ENCODE measurements around the gene ABCG8. TPM values are rescaled to one million over a fixed set of nuclear protein-coding genes. Genes with fewer than 3 reads are reported as not detected.

Gene ABCG8
- total and polyA plus RNA-seq, 10 of the 15 experiments (the other 5 are each of a cell fraction or from before 2014, with no cell fraction given), result not detected

DNA sequence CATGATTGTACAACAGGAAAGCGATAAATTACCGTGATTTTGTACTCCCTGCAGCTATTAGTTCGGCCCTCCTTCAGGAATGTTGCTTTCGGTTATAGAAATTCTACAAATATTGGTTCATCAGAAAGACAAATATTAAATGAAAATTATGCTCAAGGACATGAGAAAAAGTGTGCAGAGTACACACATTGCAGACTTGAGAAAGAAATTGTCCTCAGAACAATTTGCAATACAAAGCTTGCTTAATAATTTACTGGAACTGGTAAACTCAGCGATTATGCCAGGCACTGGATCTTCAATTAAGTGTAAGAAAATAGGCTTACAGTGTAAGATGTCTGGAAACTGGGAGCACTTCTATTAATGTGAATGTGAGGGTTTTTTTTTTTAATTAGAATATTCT lies 45.9 kb downstream of the ABCG8 start (continued):
- TF ChIP-seq MTA2 (IDR thresholded peaks at IDR 0.05; ENCODE audit: low read depth), result no peak
- no peak for TF ChIP-seq WRNIP1 (IDR thresholded peaks at IDR 0.05; ENCODE audit: borderline replicate concordance, low read depth, low read length)
- no peak for TF ChIP-seq GABPA (IDR thresholded peaks at IDR 0.05; ENCODE audit: low read depth)

DNA sequence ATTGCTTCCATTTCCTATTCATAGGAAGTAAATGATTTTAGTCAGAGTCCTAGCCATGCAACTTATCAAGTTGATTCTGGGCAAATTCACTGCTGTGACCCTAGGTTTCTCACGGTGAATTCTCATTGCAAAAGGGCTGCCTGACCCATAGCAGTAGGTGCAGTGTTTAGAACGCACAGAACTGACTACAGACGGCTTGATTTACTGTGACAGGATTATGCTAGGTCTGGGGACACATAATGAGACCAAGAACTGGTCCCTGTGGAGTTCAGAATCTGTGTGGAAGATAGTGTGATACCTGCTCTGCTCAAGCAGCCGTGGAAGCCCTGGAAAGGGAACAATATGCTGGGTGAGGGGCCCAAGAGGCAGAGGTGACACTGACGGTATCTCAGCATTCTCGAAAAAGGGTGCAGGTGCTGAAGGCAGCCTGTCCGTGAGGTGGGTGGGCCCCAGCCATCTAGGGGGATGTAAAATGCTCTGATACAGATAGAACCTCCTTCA lies 46.4 kb downstream of the ABCG8 start:
- Histone ChIP-seq H4K20me1 (ENCODE audit: control insufficient read depth, insufficient read depth) (no peaks in the 10 kb centered on the region), H3K36me3 (ENCODE audit: control insufficient read depth in 2 of 2, insufficient read depth in 2 of 2, low read length in 1 of 2) (peaks cover 9 to 26% of the 10 kb centered on the region in 2 experiments), H3K27ac (ENCODE audit: control insufficient read depth, insufficient read depth) (no peak overlapping the region), H3K27me3 (replicated peaks in 1 of 2; ENCODE audit: control insufficient read depth in 2 of 2, insufficient read depth in 2 of 2, low read length in 1 of 2) (no peaks in the 10 kb centered on the region), H2AFZ (ENCODE audit: control insufficient read depth, low read depth, low read length) (no peak overlapping the region), H3K9ac (ENCODE audit: control insufficient read depth, insufficient read depth, low read length) (no peak overlapping the region), H3K79me2 (ENCODE audit: control insufficient read depth, insufficient read depth, low read length) (no peaks in the 10 kb centered on the region), H3K4me3 (no peak overlapping the region), H3K4me2 (ENCODE audit: control insufficient read depth, insufficient read depth) (no peak overlapping the region), H3K9me3 (replicated peaks; ENCODE audit: control insufficient read depth, insufficient read depth, low read length) (no peaks in the 10 kb centered on the region), H3K4me1 (ENCODE audit: control insufficient read depth, insufficient read depth, low read length) (0 out of 2 replicates have a peak, but pooled peaks cover 2% of the 10 kb centered on the region)
- SMC1A ChIA-PET (ENCODE audit: uncharacterized antibody, unreplicated experiment), result no interaction called here
- intact Hi-C loops (cut with micrococcal nuclease; ENCODE audit: unreplicated experiment), result no loop called here
- CTCF ChIA-PET, result no interaction called here
- BruUV-seq (replicated peaks), result no TSS peak
- DNase-seq (ENCODE audit: low read depth, low spot score) (no peak), ATAC-seq (no peak), FAIRE-seq (no peak)
- WGBS (ENCODE audit: insufficient coverage, insufficient replicate concordance, low lambda C conversion rate, missing lambda C conversion rate), result 73% methylated on average over 7 of the region's 7 CpGs
- POLR2A ChIA-PET, result no interaction called here
- RAD21 ChIA-PET (ENCODE audit: unreplicated experiment), result no interaction called here
- in situ Hi-C loops (cut with MboI), result no loop called here
- TF ChIP-seq POLR2AphosphoS5 (IDR thresholded peaks at IDR 0.05; ENCODE audit: low read length), result no peak

DNA sequence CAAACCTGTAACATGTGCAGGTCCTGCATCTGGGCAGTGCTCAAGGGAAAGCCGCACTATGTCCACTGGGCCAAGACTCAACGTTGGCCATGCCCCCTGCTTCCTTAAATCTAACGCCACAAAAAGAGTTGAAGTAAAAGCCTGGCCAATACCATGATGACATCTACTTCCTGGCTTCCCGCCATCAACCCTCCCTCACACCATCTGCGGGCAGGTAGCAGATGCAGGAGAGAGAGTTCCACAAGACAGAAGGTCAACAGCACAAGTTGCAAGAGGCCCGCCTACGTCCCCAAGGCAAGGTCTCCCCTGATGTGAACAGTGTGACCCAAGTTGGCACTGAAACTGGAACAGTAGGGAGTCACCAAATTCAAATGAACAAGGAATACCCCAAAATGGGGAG lies 48.4 kb downstream of the ABCG8 start:
- ChIA-PET RAD21 (ENCODE audit: unreplicated experiment) (interaction anchor here (0.6 kb wide), 1 partner anchor 1031 kb away, joined by 3 read pairs; no protein-coding TSS in a partner anchor), CTCF (interaction anchor here (0.7 kb wide), 1 partner anchor 10 kb away, joined by 3 read pairs; no protein-coding TSS in a partner anchor), POLR2A (no interaction called here)
- TF ChIP-seq RB1 (IDR thresholded peaks at IDR 0.05; ENCODE audit: borderline replicate concordance), result no peak
- no peak for TF ChIP-seq SMAD1 (IDR thresholded peaks at IDR 0.05; ENCODE audit: low read depth, partially characterized antibody)
- no peak for TF ChIP-seq ASH2L (IDR thresholded peaks at IDR 0.05; ENCODE audit: borderline replicate concordance, low read depth)
- TF ChIP-seq, protein P1, sequence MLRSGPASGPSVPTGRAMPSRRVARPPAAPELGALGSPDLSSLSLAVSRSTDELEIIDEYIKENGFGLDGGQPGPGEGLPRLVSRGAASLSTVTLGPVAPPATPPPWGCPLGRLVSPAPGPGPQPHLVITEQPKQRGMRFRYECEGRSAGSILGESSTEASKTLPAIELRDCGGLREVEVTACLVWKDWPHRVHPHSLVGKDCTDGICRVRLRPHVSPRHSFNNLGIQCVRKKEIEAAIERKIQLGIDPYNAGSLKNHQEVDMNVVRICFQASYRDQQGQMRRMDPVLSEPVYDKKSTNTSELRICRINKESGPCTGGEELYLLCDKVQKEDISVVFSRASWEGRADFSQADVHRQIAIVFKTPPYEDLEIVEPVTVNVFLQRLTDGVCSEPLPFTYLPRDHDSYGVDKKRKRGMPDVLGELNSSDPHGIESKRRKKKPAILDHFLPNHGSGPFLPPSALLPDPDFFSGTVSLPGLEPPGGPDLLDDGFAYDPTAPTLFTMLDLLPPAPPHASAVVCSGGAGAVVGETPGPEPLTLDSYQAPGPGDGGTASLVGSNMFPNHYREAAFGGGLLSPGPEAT (IDR thresholded peaks at IDR 0.05; ENCODE audit: low read depth), result no peak
- TF ChIP-seq, protein P2, sequence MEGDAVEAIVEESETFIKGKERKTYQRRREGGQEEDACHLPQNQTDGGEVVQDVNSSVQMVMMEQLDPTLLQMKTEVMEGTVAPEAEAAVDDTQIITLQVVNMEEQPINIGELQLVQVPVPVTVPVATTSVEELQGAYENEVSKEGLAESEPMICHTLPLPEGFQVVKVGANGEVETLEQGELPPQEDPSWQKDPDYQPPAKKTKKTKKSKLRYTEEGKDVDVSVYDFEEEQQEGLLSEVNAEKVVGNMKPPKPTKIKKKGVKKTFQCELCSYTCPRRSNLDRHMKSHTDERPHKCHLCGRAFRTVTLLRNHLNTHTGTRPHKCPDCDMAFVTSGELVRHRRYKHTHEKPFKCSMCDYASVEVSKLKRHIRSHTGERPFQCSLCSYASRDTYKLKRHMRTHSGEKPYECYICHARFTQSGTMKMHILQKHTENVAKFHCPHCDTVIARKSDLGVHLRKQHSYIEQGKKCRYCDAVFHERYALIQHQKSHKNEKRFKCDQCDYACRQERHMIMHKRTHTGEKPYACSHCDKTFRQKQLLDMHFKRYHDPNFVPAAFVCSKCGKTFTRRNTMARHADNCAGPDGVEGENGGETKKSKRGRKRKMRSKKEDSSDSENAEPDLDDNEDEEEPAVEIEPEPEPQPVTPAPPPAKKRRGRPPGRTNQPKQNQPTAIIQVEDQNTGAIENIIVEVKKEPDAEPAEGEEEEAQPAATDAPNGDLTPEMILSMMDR (IDR thresholded peaks at IDR 0.05 in 2 of 3, conservative IDR thresholded peaks at IDR 0.05 in 1 of 3; ENCODE audit: control insufficient read depth in 2 of 3, extremely low read depth in 1 of 3, insufficient read depth in 1 of 3, low read depth in 3 of 3, low read length in 3 of 3), result no peak
- TF ChIP-seq ZNF274 (IDR thresholded peaks at IDR 0.05; ENCODE audit: insufficient read depth, insufficient read length), result no peak
- TF ChIP-seq SUPT20H (IDR thresholded peaks at IDR 0.05; ENCODE audit: borderline replicate concordance, control insufficient read depth, low read depth, low read length), result no peak
- no peak for TF ChIP-seq SREBF2 (IDR thresholded peaks at IDR 0.05; ENCODE audit: low read length)

More for the DNA sequence above, 48.4 kb downstream of the ABCG8 start:
- Histone ChIP-seq H3K4me2 (ENCODE audit: control insufficient read depth, insufficient read depth) (no peak overlapping the region), H3K4me3 (no peak overlapping the region), H4K20me1 (ENCODE audit: control insufficient read depth, insufficient read depth) (no peaks in the 10 kb centered on the region), H2AFZ (ENCODE audit: control insufficient read depth, low read depth, low read length) (no peak overlapping the region), H3K4me1 (ENCODE audit: control insufficient read depth, insufficient read depth, low read length) (0 out of 2 replicates have a peak, but pooled peaks cover 2% of the 10 kb centered on the region), H3K36me3 (ENCODE audit: control insufficient read depth in 2 of 2, insufficient read depth in 2 of 2, low read length in 1 of 2) (peaks cover 9 to 39% of the 10 kb centered on the region in 2 experiments), H3K9me3 (replicated peaks; ENCODE audit: control insufficient read depth, insufficient read depth, low read length) (no peaks in the 10 kb centered on the region), H3K27ac (ENCODE audit: control insufficient read depth, insufficient read depth) (no peak overlapping the region), H3K79me2 (ENCODE audit: control insufficient read depth, insufficient read depth, low read length) (no peaks in the 10 kb centered on the region), H3K27me3 (replicated peaks in 1 of 2; ENCODE audit: control insufficient read depth in 2 of 2, insufficient read depth in 2 of 2, low read length in 1 of 2) (no peaks in the 10 kb centered on the region), H3K9ac (ENCODE audit: control insufficient read depth, insufficient read depth, low read length) (no peak overlapping the region)
- SMC1A ChIA-PET (ENCODE audit: uncharacterized antibody, unreplicated experiment), result no interaction called here
- WGBS (ENCODE audit: insufficient coverage, insufficient replicate concordance, low lambda C conversion rate, missing lambda C conversion rate), result 99% methylated on average over 7 of the region's 7 CpGs
- no TSS peak for BruUV-seq (replicated peaks)
- ATAC-seq (no peak), FAIRE-seq (no peak), DNase-seq (ENCODE audit: low read depth, low spot score) (no peak)
- in situ Hi-C loops (cut with MboI) (no loop called here), intact Hi-C loops (cut with micrococcal nuclease; ENCODE audit: unreplicated experiment) (no loop called here)
